Activated naive CD8-positive, alpha-beta T cell (primary cell): ENCODE results near the gene ASPG.

ENCODE experiments used
- H3K27ac Mint-ChIP-seq: one replicate; pipeline ENCODE4 v1.8.0; 2021; ENCODE audit warnings: mixed read lengths
- H3K27me3 Mint-ChIP-seq: one replicate; pipeline ENCODE4 v1.8.0; 2021; ENCODE audit warnings: mixed read lengths
- H3K36me3 Mint-ChIP-seq: one replicate; pipeline ENCODE4 v1.8.0; 2021; ENCODE audit warnings: mixed read lengths
- H3K4me1 Mint-ChIP-seq: one replicate; pipeline ENCODE4 v1.8.0; 2021; ENCODE audit warnings: low read depth, mixed read lengths
- H3K4me3 Mint-ChIP-seq: one replicate; pipeline ENCODE4 v1.8.0; 2021; ENCODE audit warnings: mild to moderate bottlenecking, mixed read lengths
- H3K9me3 Mint-ChIP-seq: one replicate; pipeline ENCODE4 v1.8.0; 2021; ENCODE audit warnings: low read depth, mixed read lengths

Gene ASPG

DNA sequence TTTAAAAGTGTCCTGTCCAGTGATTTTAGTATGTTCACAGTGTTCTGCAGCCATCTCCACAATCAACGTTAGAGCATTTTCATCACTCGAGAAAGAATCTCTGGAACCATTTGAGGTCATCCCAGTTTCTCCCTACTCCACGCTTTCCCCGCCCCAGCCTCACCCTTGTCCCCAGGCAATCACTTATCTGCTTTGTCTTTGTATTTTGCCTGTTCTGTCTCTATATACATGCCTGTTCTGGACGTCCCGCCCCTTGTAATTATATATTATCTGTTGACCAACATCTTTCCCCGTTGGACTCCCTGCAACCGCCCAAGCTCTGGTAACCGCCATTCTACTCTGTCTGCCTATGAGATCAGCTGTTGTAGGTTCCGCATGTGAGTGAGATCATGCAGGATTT lies 21.5 kb upstream of the ASPG start:
- Mint-ChIP-seq H3K4me1 (no peaks in the 10 kb centered on the region), H3K36me3 (peaks cover 4% of the 10 kb centered on the region), H3K4me3 (no peak overlapping the region), H3K27me3 (peaks cover 32% of the 10 kb centered on the region), H3K27ac (no peak overlapping the region), H3K9me3 (peaks cover 6% of the 10 kb centered on the region)

- Mint-ChIP-seq H3K27me3 (peaks cover 31% of the 10 kb centered on the region), H3K27ac (no peak overlapping the region), H3K4me3 (no peak overlapping the region), H3K9me3 (peaks cover 6% of the 10 kb centered on the region), H3K4me1 (no peaks in the 10 kb centered on the region), H3K36me3 (peaks cover 4% of the 10 kb centered on the region)
These were observed 19.2 kb upstream of the ASPG start for GRCh38 chr14:104066279-104066678.

GRCh38 chr14:104066719-104067295 lies 18.7 kb upstream of the ASPG start:
- peaks cover 4% of the 10 kb centered on the region for H3K36me3 Mint-ChIP-seq
- no peak overlapping the region for H3K27ac Mint-ChIP-seq
- H3K4me3 Mint-ChIP-seq, result no peak overlapping the region
- no peaks in the 10 kb centered on the region for H3K4me1 Mint-ChIP-seq
- H3K9me3 Mint-ChIP-seq, result peaks cover 6% of the 10 kb centered on the region
- H3K27me3 Mint-ChIP-seq, result peaks cover 30% of the 10 kb centered on the region

- Mint-ChIP-seq H3K4me1 (no peaks in the 10 kb centered on the region), H3K36me3 (peaks cover 4% of the 10 kb centered on the region), H3K4me3 (no peak overlapping the region), H3K27ac (no peak overlapping the region), H3K27me3 (peaks cover 20% of the 10 kb centered on the region), H3K9me3 (peaks cover 20% of the 10 kb centered on the region)
These were observed 16.0 kb upstream of the ASPG start for GRCh38 chr14:104069541-104069940.

DNA sequence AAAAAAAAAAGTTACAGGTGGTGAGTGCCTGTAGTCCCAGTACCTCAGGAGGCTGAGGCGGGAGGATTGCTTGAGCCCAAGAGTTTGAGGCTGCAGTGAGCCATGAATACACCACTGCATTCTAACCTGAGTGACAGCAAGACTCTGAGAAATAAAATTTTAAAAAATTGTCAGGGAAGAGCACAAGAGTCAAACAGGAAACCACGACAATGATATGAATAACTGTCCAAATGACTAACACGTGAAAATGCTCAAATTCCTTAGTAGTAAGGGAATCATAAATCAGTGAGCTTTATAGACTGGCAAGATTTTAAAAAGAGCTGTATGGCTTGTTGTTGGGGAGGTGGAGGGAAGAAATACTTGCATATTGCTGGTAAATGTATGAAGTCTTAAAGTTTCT lies 12.9 kb upstream of the ASPG start:
- peaks cover 14% of the 10 kb centered on the region for H3K9me3 Mint-ChIP-seq
- H3K4me3 Mint-ChIP-seq, result no peak overlapping the region
- peaks cover 7% of the 10 kb centered on the region for H3K27me3 Mint-ChIP-seq
- no peak overlapping the region for H3K27ac Mint-ChIP-seq
- no peaks in the 10 kb centered on the region for H3K36me3 Mint-ChIP-seq
- peaks cover 1% of the 10 kb centered on the region for H3K4me1 Mint-ChIP-seq

DNA sequence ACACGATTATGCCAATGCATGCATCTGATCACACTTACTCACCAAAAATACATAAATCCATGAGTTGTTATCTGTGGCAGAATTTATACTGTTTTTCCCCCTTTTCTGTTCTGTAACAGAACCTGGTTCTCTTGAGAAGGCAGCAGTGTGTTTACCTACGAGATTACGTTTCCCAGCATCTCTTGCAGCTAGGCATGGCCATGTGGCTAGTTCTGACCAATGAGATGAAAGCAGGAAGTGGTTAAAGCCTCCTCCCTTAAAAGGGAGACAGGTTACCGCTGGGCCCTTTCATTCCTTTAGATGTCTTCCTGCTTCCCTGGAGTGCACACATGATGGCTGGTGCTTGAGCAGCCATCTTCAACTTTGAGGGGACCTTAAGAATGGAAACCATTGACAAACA lies 11.7 kb upstream of the ASPG start:
- Mint-ChIP-seq H3K4me1 (peaks cover 11% of the 10 kb centered on the region), H3K27ac (no peak overlapping the region), H3K4me3 (no peak overlapping the region), H3K9me3 (peaks cover 14% of the 10 kb centered on the region), H3K27me3 (peaks cover 9% of the 10 kb centered on the region), H3K36me3 (no peaks in the 10 kb centered on the region)

GRCh38 chr14:104075530-104076151 lies 9.9 kb upstream of the ASPG start:
- Mint-ChIP-seq H3K4me1 (peaks cover 11% of the 10 kb centered on the region), H3K27ac (no peak overlapping the region), H3K4me3 (no peak overlapping the region)

GRCh38 chr14:104076743-104077142 lies 8.8 kb upstream of the ASPG start:
- peaks cover 6% of the 10 kb centered on the region for H3K27me3 Mint-ChIP-seq
- no peak overlapping the region for H3K4me3 Mint-ChIP-seq
- H3K4me1 Mint-ChIP-seq, result peaks cover 11% of the 10 kb centered on the region
- H3K36me3 Mint-ChIP-seq, result no peaks in the 10 kb centered on the region
- H3K27ac Mint-ChIP-seq, result no peak overlapping the region
- H3K9me3 Mint-ChIP-seq, result peaks cover 14% of the 10 kb centered on the region

More at GRCh38 chr14:104075530-104076151, 9.9 kb upstream of the ASPG start:
- H3K36me3 Mint-ChIP-seq, result no peaks in the 10 kb centered on the region
- peaks cover 6% of the 10 kb centered on the region for H3K27me3 Mint-ChIP-seq
- H3K9me3 Mint-ChIP-seq, result peaks cover 14% of the 10 kb centered on the region

DNA sequence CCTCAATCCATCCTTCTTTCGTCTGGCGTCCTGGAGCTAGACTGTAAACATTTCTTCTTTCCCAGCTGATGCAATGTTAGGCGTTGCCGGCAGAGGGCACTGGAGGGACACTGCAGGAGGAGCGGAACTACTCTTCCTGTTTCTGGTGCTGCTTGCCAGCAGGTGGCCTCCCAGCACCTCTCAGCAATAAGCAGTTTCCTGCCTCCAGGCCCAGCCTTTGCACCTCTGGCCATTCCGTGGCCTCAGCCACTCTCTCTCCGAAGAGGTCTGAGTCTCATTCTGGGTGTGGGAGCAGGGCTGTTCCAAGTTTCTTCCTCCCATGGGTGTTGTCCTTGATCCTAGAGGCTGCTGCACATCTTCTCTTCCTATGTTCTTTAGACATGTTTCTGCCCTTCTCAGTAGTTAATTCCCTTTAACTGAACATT lies 7.5 kb upstream of the ASPG start:
- peaks cover 11% of the 10 kb centered on the region for H3K4me1 Mint-ChIP-seq
- H3K9me3 Mint-ChIP-seq, result peaks cover 8% of the 10 kb centered on the region
- no peaks in the 10 kb centered on the region for H3K36me3 Mint-ChIP-seq
- peak overlapping the region; percentile 22 for H3K4me3 Mint-ChIP-seq
- peak overlapping the region; percentile 29 for H3K27ac Mint-ChIP-seq
- peaks cover 6% of the 10 kb centered on the region for H3K27me3 Mint-ChIP-seq

GRCh38 chr14:104080376-104081260 lies 4.9 kb upstream of the ASPG start:
- Mint-ChIP-seq H3K4me3 (no peak overlapping the region), H3K4me1 (peaks cover 13% of the 10 kb centered on the region), H3K27me3 (peaks cover 7% of the 10 kb centered on the region), H3K36me3 (no peaks in the 10 kb centered on the region), H3K27ac (no peak overlapping the region), H3K9me3 (no peaks in the 10 kb centered on the region)

GRCh38 chr14:104081261-104081835 lies 4.2 kb upstream of the ASPG start:
- no peak overlapping the region for H3K27ac Mint-ChIP-seq
- H3K36me3 Mint-ChIP-seq, result no peaks in the 10 kb centered on the region
- H3K9me3 Mint-ChIP-seq, result no peaks in the 10 kb centered on the region
- peaks cover 6% of the 10 kb centered on the region for H3K27me3 Mint-ChIP-seq
- H3K4me1 Mint-ChIP-seq, result peaks cover 13% of the 10 kb centered on the region
- H3K4me3 Mint-ChIP-seq, result no peak overlapping the region

DNA sequence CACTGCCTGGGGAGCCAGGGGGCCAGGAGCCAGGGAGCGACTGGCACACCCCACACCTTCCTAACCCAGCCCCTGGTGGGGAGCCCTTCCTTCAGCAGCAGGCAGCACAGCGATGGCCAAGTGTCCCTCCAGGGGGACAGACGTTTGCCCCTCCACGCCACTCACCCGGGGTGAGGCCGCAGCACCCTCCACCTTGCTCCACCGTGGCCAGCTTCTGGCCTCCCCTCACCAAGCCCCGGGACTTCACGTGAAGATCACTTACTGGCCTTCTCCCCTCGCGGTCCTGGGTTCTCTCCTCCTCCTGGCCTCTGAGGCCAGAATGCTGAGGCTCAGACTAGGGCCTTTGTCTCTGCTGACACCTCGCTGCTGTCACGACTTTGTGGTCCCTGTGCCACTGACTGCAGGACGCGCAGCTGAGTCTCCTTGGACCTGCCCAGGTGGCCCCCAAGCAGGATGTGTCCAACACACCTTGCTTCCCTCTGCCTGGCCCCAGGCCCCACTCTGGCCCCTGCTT lies 3.5 kb upstream of the ASPG start:
- Mint-ChIP-seq H3K36me3 (no peaks in the 10 kb centered on the region), H3K9me3 (no peaks in the 10 kb centered on the region), H3K27me3 (peaks cover 6% of the 10 kb centered on the region), H3K4me3 (no peak overlapping the region), H3K27ac (no peak overlapping the region), H3K4me1 (peaks cover 12% of the 10 kb centered on the region)

GRCh38 chr14:104082807-104083206 lies 2.7 kb upstream of the ASPG start:
- Mint-ChIP-seq H3K4me3 (no peak overlapping the region), H3K9me3 (no peaks in the 10 kb centered on the region), H3K36me3 (no peaks in the 10 kb centered on the region), H3K4me1 (peaks cover 10% of the 10 kb centered on the region), H3K27ac (no peak overlapping the region), H3K27me3 (peaks cover 5% of the 10 kb centered on the region)

- Mint-ChIP-seq H3K4me3 (peak overlapping the region; percentile 65), H3K9me3 (no peaks in the 10 kb centered on the region), H3K36me3 (no peaks in the 10 kb centered on the region), H3K27me3 (peaks cover 4% of the 10 kb centered on the region), H3K27ac (no peak overlapping the region), H3K4me1 (peaks cover 2% of the 10 kb centered on the region)
These were observed 1.1 kb upstream of the ASPG start for GRCh38 chr14:104084251-104085002.
